A172 (cell line): ENCODE results near the gene OGT. TPM values are rescaled to one million over a fixed set of nuclear protein-coding genes. Genes with fewer than 3 reads are reported as not detected.
"Not testable (repeated sequence)": the region's sequence is repeated elsewhere in the genome, so short reads cannot be mapped to it uniquely, and the experiment has no call there.

ENCODE experiments used
- DNase-seq: peaks from one replicate; pipeline ENCODE4 v3.0.0-alpha.2; 2015; ENCODE audit warnings: low spot score
- total RNA-seq: library from RNA; depleted of rRNA; stranded (reverse); fragments of >200 nt; shearing (Covaris generic); gene quantifications from 2 replicates; pipeline ENCODE4 v1.2.3, GENCODE V29; 2014; rRNA removed

OGT gene
- total RNA-seq, result 51.9 and 55.3 TPM in 2 replicates

DNA sequence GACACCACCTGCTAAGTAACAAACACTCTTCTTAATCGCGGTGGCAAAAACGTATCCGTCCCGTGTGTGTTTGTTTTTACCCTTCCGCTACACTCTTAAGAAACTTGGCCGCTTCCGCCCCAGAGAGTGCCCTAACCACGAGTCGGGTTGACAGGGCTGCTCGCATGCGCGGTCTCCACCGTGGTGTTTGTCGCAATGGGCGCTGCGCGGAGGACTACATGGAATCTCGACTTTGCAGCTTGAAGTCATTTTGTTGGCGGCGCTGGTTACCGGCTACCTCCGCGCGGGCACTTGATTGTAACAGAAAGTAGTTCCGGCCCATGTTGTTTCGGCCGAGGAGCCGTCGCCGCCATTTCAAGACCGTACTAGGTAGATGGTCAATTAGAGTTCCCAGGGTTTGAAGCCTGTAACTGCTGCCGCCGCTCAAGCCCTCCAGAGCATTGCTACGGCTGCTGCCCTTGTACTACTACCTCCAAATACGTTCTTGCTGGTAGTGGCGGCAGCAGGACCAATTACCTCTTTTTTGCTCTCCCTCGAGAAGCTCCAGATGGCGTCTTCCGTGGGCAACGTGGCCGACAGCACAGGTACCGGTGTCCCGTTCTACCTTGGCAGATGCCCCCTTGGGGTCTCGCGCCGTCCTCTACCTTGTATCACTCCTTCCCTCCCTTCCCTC is at the start of gene OGT:
Gene OGT, plus strand, starts transcription at position 352 of the 673 bp plus-strand sequence. Its CDS starts 196 bp downstream, at position 548.
- peak; percentile 91 for DNase-seq

DNA sequence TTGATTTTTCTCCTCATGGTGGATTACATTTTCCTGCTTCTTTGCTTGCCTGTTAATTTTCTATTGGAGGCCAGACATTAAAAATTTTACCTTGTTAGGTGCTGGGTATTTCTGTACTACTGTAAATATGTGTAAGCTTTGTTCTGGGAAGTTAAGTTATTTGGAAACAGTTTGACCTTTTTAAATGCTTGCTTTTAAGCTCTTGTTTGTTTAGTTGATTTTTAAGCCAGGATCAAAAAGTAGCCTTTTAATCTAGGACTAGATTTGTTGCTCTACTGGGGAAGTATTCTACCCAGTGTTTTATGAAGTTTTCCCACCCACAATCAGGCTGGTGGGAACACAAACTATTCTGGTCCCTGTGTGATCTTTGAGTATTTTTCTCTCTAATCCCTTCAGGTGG is 45.1 kb upstream of the OGT start:
- no peak for DNase-seq

DNA sequence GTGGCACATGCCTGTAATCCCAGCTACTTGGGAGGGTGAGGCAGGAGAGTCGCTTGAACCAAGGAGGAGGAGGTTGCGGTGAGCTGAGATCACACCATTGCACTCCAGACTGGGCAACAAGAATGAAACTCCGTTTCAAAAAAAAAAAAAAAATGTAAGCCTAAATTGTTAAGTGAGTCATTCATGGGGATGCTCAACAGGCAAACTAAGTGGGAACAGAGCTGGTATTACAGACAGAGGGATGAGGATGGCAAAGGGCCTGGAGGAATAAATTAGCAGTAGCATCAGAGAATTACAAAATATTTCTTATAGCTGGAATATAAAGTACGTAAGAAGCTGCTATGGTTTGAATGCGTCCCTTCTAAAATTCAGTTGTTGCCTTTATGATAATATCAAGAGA is 43.4 kb upstream of the OGT start:
- no peak for DNase-seq

DNA sequence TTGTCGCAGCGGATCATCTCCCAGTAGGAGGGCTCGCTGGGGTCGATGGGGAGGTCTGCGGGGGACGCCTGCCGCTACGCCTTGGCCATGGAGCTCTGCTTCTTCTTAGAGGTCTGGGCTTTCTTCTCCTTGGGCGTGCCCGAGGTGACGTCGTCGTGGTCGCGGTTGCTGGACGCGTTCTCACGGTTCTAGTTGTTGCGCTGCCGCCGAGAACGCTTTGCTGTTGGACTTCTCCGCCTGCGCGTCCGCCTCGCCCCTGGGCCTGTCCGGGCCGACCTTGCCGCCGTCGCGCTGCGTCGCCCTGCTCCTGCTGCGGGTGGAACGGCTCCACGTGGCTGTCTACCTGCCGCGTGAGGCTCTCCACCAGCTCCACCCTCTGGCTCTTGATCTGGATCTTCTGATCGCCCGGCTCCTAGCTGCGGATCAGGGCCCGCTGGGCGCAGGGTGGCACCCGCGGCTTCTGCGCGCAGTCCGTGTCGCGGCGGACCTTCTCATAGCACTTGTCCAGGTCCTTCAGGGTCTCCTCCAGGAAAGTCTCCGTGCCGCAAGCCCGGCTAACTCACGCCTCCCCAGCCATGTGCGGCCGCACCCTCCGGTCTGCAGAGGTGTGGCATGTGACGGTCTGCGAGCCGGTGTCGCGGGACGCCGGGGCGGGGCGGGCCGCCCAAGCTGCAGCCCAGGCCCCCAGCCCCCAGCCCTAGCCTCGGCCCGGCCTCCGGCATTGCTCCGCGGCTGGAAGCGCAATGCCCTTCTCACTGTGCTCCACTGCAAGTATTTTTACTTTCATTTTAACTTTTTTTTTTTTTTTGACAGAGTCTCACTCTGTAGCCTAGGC is 40.5 kb upstream of the OGT start:
- DNase-seq, result no peak

DNA sequence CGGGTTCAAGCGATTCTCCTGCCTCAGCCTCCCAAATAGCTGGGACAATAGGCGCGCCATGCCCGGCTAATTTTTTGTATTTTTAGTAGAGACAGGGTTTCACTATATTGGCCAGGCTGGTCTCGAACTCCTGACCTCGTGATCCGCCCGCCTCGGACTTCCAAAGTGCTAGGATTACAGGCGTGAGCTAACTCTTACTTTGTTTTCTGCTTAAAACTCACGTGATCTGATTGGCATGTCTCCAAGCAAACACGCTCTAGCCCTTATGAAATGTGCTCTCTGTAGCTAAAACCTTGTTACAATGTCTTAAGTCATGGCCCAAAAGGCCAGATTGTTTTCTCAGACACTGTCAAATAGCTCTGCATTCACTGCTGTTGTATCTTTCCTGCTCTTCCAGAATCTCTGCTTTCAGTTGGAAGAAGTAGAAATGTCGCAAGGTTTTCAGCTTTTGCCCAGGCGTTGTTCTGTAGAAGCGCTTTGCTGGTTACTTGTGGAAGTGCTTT is 39.7 kb upstream of the OGT start:
- no peak for DNase-seq

DNA sequence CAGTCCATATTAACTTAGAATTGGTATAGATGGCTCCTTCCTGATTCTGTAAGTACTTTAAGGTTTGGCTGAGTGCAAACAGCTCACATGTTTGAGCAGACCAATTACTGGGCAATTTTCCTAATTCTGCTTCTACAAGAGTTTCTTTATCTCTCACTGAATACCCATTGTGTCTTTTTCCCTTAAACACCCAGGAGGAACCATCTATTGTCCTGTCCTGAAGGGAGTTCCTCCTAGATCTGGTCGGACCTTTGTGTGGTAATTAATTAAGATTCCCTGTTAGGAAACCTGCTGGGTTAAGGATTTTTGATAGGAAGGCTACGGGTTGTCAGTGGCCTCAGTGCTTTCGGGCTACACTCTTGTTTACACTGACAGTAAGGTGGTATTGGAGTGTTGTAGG is 36.9 kb upstream of the OGT start:
- not testable (repeated sequence) for DNase-seq

DNA sequence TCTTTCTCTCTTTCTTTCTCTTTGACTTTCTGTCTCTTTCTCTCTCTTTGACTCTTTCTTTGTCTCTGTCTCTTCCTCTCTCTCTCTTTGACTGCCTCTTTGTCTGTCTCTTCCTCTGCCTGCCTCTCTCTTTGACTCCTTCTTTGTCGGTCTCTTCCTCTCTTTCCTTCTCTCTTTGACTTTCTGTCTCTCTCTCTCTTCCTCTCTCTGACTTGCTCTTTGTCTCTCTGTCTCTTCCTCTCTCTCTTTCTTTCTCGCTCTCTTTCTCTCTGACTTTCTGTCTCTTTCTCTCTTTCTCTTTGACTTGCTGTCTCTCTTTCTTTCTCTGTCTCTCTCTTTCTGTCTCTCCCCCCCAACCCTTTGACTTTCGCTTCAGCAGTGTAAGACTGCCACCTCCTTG is 36.4 kb upstream of the OGT start:
- DNase-seq, result no peak

DNA sequence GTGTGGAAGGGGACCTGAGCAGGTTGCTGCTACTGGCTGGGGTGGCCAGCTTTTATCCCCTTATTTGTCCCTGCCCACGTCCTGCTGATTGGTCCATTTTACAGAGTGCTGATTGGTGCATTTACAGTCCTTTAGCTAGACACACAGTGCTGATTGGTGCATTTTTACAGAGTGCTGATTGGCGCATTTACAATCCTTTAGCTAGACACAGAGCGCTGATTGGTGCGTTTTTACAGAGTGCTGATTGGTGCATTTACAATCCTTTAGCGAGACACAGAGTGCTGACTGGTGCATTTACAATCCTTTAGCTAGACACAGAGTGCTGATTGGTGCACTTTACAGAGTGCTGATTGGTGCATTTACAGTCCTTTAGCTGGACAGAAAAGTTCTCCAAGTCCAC is 30.8 kb upstream of the OGT start:
- DNase-seq, result not testable (repeated sequence)

DNA sequence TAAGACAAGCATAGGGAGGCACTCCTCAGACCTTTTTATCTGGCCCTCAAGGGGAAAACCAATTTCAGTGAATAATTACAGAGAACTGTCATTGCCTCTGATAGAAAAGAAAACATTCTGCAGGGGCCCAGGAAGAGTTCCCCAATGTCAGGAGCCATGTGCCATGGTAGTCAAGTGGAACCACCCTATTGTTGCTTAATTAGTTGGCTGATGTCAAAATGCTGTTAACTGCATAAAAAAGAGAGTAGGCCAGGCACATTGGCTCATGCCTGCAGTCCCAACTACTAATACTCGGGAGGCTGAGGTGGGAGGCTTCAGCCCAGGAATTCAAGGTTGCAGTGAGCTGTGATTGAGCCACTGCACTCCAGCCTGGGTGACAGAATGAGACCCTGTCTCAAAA is 28.6 kb upstream of the OGT start:
- DNase-seq, result no peak

DNA sequence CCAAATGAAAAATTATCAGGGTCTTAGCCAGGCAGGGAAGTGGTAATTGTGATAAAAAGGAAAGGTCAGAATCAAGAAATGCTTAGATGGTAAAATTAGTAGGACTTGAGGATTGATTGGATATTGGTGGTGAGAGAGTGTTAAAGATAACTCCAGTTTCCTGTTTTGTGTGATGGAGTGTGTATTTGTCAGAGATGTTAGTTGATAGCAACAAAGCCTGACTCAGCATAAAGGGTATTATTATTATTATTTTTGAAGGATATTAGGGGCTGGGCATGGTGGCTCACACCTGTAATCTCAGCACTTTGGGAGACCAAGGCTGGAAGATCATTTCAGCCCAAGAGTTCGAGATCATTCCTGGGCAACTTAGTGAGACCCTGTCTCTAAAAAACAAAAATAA is 23.6 kb upstream of the OGT start:
- DNase-seq, result no peak

DNA sequence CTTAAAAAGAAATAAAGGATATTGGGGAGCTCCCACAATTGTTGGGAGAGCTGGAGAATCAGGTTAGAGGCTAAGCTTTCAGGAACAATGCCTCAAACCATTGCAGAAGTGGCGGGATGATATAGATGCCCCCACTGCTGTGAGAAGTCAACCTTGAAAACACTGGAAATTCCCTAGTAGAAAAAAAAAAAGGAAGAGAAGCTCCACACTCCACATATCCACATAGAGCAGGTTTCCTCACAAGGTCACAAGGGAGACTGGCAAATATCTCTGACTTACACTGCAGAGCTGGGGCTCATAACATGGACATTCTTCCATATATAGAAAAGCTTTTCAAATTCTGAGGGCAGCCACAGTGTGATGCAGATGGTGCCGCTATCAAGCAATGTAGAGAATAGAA is 22.7 kb upstream of the OGT start:
- no peak for DNase-seq

DNA sequence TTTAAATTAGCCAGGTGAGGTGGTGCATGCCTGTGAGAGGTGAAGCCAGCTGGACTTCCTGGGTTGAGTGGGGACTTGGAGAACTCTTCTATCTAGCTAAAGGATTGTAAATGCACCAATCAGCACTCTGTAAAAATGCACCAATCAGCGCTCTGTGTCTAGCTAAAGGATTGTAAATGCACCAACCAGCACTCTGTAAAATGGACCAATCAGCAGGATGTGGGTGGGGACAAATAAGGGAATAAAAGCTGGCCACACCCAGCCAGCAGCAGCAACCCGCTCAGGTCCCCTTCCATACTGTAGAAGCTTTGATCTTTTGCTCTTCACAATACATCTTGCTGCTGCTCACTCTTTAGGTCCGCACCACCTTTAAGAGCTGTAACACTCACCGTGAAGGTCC is 19.2 kb upstream of the OGT start:
- DNase-seq, result not testable (repeated sequence)

DNA sequence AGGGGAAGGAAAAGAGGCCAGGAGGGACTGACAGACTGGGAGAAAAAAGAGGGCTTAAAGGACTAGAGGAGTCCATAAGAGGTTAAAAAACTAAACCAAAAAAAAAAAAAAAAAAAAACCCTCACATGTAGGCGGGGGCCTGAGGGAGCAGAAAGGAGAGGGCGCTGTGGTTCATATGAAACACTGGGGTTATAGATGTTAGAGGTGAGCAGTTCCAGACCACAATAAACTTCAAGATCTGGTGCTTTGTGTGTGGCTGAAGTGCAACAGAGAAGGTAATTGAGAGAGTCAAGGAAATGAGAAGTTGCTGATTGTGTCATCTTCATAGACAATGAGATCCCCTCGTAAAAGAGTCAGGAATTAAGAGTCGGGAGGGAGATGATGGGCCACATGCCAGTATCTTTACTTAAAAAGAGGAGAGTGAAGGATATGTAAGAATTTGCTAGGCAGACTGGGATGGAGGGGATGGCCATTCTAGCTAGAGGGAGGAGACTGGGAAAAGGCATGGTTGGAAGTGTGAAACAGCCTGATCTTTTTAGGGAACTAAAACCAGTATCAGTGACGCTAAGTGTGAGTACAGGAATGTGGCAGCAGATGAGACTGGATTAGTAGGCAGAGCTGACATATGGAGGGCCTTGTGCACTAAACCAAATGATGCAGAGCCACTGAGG is 18.4 kb upstream of the OGT start:
- DNase-seq, result no peak

DNA sequence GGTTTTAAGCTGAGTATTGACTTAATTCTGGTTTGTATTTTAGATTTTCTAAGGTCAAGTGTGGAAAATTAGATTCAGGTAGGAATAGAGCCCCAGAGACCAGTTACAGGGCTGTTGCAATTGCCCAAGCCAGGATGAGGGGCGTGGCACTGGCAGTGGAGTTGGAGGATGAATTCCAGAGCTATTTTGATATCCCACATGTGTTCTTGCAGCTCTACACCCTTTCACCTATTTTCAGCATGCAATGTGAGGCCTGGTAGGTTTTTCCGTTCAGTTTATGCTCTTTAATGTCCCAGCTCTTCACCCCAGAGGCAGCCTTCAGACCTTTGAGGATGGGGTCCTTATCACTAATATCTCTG is 17.9 kb upstream of the OGT start:
- DNase-seq, result peak; percentile 2

DNA sequence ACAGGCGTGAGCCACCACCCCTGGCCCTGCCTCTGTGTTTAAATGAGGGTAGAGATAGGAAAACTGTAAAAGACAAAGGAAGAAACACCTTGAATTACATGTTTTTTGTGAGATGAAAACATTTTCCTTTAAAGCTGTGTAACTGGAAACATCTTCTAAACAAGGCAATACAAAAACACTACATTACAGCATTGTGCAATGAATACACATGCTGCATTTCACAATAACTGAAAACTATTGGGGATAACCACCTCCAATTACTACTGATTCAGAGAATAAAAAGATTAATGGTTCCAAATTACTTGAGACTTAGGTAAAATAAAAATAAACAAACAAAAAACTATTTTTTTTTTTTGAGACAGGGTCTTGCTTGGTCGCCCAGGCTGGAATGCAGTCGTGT is 7.6 kb upstream of the OGT start:
- DNase-seq, result no peak

DNA sequence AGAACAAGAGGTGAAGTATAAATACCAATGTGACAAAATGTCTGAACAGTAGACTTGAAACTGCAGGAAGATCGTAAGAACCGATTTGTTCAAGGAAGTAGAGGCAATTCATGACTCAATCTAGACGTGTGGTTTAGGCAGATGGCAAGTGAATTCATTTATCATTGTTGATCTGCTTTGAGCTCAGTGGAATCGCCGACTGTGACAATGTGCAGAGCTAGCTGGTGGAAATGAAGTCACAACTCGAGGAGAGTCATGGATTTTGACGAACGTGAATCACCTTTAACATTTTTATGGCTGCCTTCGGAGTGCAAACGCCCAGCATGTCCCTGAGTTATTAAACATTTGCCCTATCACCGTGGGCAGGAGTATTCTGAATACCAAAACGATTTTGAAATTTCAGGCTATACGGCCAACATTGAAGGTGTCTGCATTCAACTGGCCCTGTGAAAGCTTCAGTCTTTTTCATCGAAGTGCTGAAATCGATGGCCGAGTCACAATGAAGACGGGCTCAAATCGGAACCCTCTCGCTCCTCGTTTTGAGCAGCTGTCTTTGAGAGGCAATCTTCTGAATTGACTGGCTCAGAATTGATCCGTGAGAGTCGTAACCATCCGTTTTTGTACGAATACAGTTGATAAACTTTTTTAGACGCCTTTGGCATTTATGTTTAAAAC is 689 bp upstream of the OGT start:
- peak; percentile 33 for DNase-seq

DNA sequence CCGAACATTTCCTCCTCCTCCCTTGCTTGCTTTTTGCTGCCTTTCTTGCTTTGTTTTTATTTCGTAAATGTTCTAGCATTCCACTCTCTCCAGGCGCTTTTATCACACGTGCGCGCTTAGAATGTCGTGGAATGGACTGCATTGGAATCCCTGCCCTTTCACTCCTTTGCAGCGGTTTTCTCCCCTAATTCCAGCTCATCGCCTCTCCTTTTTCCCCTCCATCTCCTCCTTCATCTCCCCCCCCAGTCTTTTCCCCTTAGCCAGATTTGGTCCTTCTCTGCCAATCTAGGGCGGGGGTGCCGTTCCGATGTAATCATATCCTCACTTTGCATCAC is 579 bp downstream of the OGT start:
- DNase-seq, result no peak

DNA sequence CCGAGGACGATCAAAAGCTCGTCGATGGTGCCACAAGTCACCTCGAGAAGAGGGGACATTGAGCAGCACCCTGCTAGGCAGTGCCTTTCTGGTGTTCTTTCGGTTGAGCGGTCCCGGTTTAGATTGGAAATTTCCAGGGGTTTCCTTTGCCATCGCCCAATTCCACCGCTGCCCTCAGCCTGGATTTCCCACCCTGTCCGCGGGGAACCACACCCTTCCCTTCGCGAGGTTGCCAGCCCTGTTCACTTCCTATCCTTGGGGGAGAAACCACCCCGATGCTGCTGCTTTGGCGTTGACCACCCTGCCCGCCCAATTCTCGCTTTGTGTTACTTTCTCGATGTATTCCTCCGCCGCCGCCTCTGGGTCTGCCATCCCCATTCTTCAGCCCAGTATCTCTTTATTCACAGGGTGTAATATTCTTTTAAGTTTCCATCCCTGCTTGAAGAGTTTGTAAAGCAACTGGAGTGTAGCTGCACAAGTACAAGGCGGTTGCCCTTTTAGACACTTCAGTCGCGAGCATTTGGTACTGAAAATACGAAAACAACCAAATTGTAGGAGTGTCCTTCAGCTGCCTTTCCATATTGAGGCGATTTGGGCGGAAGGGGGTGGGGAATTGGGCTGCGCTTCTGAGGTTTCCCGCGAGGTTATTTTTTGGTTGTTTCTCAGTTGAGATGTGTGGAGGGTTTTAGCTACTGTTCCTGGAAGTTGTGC is 1.1 kb downstream of the OGT start:
- peak; percentile 22 for DNase-seq

DNA sequence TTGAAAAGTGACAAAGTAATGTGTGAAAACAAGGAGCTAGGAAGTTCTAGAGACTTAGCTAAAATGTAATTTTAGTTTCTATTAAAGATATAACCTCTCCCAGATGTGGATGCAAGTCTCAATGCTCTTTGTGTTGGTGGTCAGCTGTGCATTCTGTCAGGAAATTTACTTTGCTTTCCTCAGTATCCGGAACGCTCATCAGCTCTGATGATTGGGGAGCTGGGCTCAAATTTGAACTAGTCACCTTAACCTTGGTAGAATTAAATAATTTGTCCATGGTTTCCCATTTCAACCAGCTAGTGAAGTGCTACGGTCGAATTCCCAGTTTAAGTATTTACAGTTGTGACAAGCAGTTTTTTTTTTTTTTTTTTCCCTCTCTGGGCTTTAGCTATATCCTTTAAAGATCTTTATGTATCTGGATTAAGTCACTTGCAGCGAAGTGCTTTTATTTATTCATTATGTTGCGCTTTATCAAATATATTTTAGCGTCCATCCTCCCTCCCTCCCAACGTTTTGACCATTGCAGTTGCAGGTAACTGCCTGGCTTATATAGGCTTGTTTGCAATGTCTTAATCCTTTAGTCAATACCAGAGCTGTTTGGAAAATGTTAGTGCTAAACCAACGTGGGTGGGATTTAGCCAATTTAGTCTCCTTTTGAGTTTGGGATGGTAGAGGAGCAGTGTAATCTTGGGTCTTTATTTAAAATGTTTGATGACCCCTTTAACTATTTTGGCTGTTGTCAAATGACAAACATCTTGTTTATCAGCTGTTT is 2.1 kb downstream of the OGT start:
- DNase-seq, result no peak

DNA sequence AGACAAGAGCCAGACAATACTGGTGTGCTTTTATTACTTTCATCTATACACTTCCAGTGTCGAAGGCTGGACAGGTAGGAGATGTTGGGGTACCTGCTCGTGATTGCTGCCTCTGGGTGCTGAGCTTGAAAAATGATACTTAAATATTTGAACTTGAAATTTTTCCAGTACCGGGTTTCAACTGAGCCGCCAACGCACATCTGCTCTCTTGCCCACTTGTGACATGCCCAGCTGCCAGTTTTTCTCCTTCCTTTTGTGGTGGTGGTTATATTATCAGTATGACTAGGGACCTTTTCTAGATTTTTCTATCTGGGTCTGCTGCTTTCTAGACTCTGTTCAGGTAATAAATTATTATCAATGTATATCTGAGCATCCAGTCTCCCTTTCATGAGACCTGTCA is 3.4 kb downstream of the OGT start:
- DNase-seq, result no peak

DNA sequence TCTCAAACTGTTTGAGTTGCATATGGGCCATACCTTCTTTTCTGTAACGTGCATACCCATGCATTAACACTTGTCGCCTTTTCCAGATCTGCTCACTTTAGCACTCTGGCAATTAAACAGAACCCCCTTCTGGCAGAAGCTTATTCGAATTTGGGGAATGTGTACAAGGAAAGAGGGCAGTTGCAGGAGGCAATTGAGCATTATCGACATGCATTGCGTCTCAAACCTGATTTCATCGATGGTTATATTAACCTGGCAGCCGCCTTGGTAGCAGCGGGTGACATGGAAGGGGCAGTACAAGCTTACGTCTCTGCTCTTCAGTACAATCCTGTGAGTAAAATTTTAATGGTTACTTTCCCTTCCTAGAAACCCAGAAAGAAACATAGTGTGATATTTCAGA is 4.8 kb downstream of the OGT start:
- no peak for DNase-seq
